Inflammatory macrophage treated with lipopolysaccharide for 1 hour (primary cell): ENCODE data around the gene GDE1.

ENCODE experiments used
- DNase-seq, 2 donors: peaks; one replicate each; pipeline ENCODE4 v3.0.0-alpha.2; 2020 to 2022

The GDE1 gene

GRCh38 chr16:19523559-19524355 is 1.9 kb upstream of the GDE1 start, which contains the start of gene CCP110:
CCP110 (plus strand) TSS chr16:19523942; CDS start chr16:19527882, 3,940 bp downstream.
- peak; percentile 95 to 97 for DNase-seq

DNA sequence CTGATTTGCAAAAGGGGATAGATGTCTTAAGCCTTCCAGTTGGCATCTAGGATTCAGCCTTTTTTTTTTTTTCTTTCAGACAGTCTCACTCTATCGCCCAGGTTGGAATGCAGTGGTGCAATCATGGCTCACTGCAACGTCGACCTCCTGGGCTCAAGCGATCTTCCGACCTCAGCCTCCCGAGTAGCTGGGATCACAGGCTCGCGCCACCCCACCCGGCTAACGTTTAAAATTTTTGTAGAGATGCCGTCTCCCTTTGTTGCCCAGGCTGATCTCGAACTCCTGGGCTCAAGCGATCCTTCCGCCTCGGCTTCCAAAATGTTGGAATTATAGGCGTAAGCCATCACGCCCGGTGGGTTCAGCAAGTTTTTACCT is 1.3 kb upstream of the GDE1 start:
- no peak for DNase-seq

DNA sequence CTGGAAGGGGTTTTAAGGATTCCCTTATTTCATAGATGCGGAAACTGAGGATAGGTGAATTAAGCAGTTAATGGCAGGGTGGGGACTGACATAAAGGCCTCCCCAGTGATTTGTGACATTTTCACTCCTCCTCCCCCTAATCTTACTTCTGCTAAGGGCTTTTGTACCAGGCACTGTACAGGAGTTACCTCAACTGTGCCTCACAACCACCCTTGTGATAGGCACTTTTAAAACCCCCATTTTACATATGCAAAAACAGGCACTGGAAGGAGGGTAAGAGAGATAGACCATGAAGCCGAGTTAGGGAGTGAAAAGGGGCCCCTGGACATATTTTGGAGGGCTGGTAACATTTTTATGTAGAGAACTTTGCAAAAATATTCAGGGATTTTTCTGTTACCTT is 862 bp upstream of the GDE1 start:
- DNase-seq: no peak

GRCh38 chr16:19522397-19522732 is 467 bp upstream of the GDE1 start:
- DNase-seq: no peak

GRCh38 chr16:19520861-19521331 is 1.0 kb downstream of the GDE1 start:
- no peak for DNase-seq

GRCh38 chr16:19518388-19518787 is 3.5 kb downstream of the GDE1 start:
- DNase-seq: no peak

- no peak for DNase-seq
Measured at GRCh38 chr16:19517424-19518089, 4.3 kb downstream of the GDE1 start.

GRCh38 chr16:19515757-19516156 is 6.1 kb downstream of the GDE1 start:
- no peak for DNase-seq

GRCh38 chr16:19513377-19514053 is 8.4 kb downstream of the GDE1 start:
- DNase-seq: peak; percentile 76 to 90

DNA sequence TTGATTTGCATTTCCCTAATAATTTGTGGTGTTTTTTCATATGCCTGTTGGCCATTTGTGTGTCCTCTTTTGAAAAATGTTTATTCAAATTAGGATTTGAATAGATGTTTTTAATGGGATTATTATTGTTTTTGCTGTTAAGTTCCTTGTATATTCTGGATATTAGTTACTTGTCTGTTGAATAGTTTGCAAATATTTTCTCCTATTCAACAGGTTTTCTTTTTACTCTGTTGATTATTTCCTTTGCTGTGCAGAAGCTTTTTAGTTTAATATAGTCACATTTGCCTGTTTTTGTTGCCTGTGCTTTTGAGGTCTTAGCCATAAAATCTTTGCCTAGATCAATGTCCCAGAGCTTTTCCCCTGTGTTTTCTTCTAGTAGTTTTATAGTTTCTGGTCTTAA is 9.6 kb downstream of the GDE1 start:
- no peak for DNase-seq

- no peak for DNase-seq
Measured at GRCh38 chr16:19507867-19508266, 14.0 kb downstream of the GDE1 start.

- DNase-seq: no peak
Measured at GRCh38 chr16:19506965-19507364, 14.9 kb downstream of the GDE1 start.

- DNase-seq: no peak
Measured at GRCh38 chr16:19505600-19506303, 16.1 kb downstream of the GDE1 start.

GRCh38 chr16:19503461-19504075 is 18.3 kb downstream of the GDE1 start:
- DNase-seq: no peak

GRCh38 chr16:19502395-19503131 is 19.3 kb downstream of the GDE1 start:
- peak; percentile 59 to 90 for DNase-seq

- DNase-seq: no peak
Measured at GRCh38 chr16:19499481-19499880, 22.4 kb downstream of the GDE1 start.

DNA sequence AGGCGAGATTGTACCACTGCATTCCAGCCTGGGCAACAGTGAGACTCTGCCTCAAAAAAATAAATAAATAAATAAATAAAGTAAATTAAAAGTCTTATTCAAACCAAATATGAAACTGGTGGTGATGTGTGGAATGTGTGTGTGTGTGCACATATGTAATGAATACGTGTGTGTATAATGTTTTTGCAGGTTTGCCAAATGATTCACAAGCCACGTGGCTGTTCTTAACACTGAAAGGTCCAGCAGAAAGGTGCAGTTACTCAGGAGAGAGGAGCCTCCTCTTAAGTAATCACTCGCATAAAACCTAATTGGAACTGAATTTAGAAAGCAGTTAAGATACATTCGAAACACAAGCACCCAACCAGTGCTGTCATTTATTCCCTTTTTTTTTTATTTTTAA is 22.9 kb downstream of the GDE1 start:
- no peak for DNase-seq

GRCh38 chr16:19497176-19497575 is 24.7 kb downstream of the GDE1 start:
- DNase-seq: peak; percentile 70

GRCh38 chr16:19490619-19491018 is 31.3 kb downstream of the GDE1 start:
- DNase-seq: no peak

DNA sequence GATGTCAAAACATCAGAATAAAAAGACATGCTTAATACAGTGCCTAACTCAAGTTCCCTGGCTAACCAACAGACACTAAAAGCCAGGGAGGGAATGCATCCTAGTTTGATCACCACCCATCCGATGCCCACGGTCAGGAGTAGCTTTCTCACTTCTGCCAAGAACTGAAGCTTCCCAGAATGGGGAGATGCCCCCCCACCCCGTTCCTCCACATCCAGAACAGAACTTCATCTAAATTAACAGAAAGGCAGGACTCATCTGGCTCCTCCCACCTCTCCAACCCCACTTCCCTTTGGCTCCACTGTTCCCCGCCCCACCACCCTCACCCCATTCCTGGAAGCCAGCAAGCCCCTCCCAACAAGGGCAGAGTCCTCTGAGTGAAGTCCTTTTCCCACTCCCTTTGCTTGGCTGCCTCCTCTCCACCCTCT is 33.7 kb downstream of the GDE1 start:
- no peak for DNase-seq

- DNase-seq: no peak
Measured at GRCh38 chr16:19486750-19487325, 35.1 kb downstream of the GDE1 start.

- DNase-seq: no peak
Measured at GRCh38 chr16:19486051-19486450, 35.8 kb downstream of the GDE1 start.
